Heart left ventricle (tissue), 16 donors: ENCODE results near the gene SLCO1C1. TPM values are rescaled to one million over a fixed set of nuclear protein-coding genes. Genes with fewer than 3 reads are reported as not detected.
A peak's percentile ranks its signal among the peaks of the same experiment; 100 is the strongest.
"Not testable (repeated sequence)": the region's sequence is repeated elsewhere in the genome, so short reads cannot be mapped to it uniquely, and the experiment has no call there.

Source experiments
- ATAC-seq, 4 donors: fragments of 200-7000 bp; cut with Tn5 transposase; one replicate each; pipeline ENCODE4 v1.9.1; 2020 to 2022; ENCODE audit warnings: moderate library complexity in 4 of 4, mild to moderate bottlenecking in 3 of 4, moderate number of reproducible peaks in 1 of 4
- DNase-seq, 5 donors: peaks; one replicate each; pipeline ENCODE4 v3.0.0-alpha.2; 2020
- H3K27ac ChIP-seq, 12 donors: fragments of 200-600 bp; sonication (generic) in 4 of 12; one replicate each; pipeline versions ENCODE4 v1.5.0 to v1.8.0; 2016 to 2022; ENCODE audit warnings: mild to moderate bottlenecking in 2 of 12
- H3K27me3 ChIP-seq, 9 donors: fragments of 200-600 bp; sonication (generic) in 2 of 9; one replicate each; pipeline versions ENCODE4 v1.5.1 to v1.8.0; 2016 to 2022; ENCODE audit warnings: mild to moderate bottlenecking in 3 of 9
- H3K36me3 ChIP-seq, 9 donors: fragments of 200-600 bp; sonication (generic) in 2 of 9; one replicate each; pipeline versions ENCODE4 v1.5.0 to v1.8.0; 2018 to 2022; ENCODE audit warnings: mild to moderate bottlenecking in 2 of 9
- H3K4me1 ChIP-seq, 12 donors: fragments of 200-600 bp; sonication (generic) in 4 of 12; one replicate each; pipeline versions ENCODE4 v1.5.0 to v1.8.0; 2016 to 2022; ENCODE audit warnings: mild to moderate bottlenecking in 3 of 12
- H3K4me3 ChIP-seq, 12 donors: fragments of 200-600 bp; sonication (generic) in 4 of 12; one replicate each; pipeline versions ENCODE4 v1.5.0 to v1.8.0; 2017 to 2022; ENCODE audit warnings: mild to moderate bottlenecking in 9 of 12, moderate library complexity in 4 of 12
- H3K9me3 ChIP-seq, 12 donors: fragments of 200-600 bp; sonication (generic) in 4 of 12; one replicate each; pipeline versions ENCODE4 v1.5.0 to v1.8.0; 2016 to 2022; ENCODE audit warnings: mild to moderate bottlenecking in 1 of 12
- POLR2A ChIP-seq, 2 donors: fragments of 450-650 bp; IDR thresholded peaks; one replicate each; pipeline ENCODE4 v1.6.1; 2017; ENCODE audit warnings: antibody characterized with exemption in 2 of 2, mild to moderate bottlenecking in 2 of 2, moderate library complexity in 2 of 2
- WGBS, 4 donors: extraction: QIAGEN DNeasy Blood & Tissue Kit in 2 of 4; methylation state at CpG; one replicate each; pipeline versions ENCODE4 v1.1.5 to v1.1.7; 2013 to 2018; 5-methylcytosine and 5-hydroxymethylcytosine counted together
- intact Hi-C, 10 donors: fragments of 100-400 bp; cut with DNase I; formaldehyde crosslinking; loops; one replicate each; pipeline versions ENCODE4 v1.11.1 to v1.14.2; 2022
- polyA plus RNA-seq, 2 donors: library from polyadenylated mRNA; stranded (reverse); fragments of 200-250 nt; gene quantifications; one replicate each; pipeline ENCODE4 v1.2.3, GENCODE V29; 2013
- total RNA-seq, 9 donors: library from RNA; depleted of rRNA in 2 of 9; stranded (reverse); fragments of >200 nt in 2 of 9; fragmentation: NEBNext Ultra II Directional in 3 of 9; extraction: Animal tissue kit (Norgen Biotek cat#: 25700) in 3 of 9; gene quantifications; one replicate each; pipeline versions ENCODE4 v1.1.0 to v1.2.4, GENCODE V29; 2016 to 2023
- TF ChIP-seq, protein P1 (sequence below), 12 donors: fragments of 200-600 bp; sonication (generic) in 4 of 12; IDR thresholded peaks; one replicate each; pipeline versions ENCODE4 v1.5.0 to v1.8.0; 2018 to 2022; ENCODE audit warnings: antibody characterized with exemption in 12 of 12, mild to moderate bottlenecking in 5 of 12
- donor health status: ischemic (EF 13 %, LVEDD 7.1; RV severe dilation, severe dysfunction).
- donor health status: healthy with polysubstance abuse.
- donor health status: DM: no; HTN: yes; CAD: no.
- donor health status: DM: no; HTN: no; CAD: no.
- donor health status: ischemic (EF 25% LVEDD 6.9; RV normal size, moderate dysfunction).
- donor health status: ischemic (EF 25% LVEDD 5.7; RV mildly dilated, moderate dysfunction).
- donor health status: healthy.
- donor health status: DM: yes; HTN: yes; CAD: no.
- donor health status: ischemic (EF 35%, LVEDD 5.7; RV mildly dilated, moderate dysfunction).
- donor health status: nonischemic (EF 11% LVEDD 7.7; RV severe dilation, severe dysfunction).
- donor health status: DM: yes; HTN: yes; CAD: no.
- donor health status: PGD.
- donor health status: ischemic (EF 29% LVEDD 5.4; RV normal size, mild dysfunction).
- donor health status: nonischemic (EF 23%, LVEDD 6.1; RV moderate dilation, normal function).

Gene SLCO1C1
- total and polyA plus RNA-seq, 11 donors = 0.57 to 7.2 (median 1.2) TPM

DNA sequence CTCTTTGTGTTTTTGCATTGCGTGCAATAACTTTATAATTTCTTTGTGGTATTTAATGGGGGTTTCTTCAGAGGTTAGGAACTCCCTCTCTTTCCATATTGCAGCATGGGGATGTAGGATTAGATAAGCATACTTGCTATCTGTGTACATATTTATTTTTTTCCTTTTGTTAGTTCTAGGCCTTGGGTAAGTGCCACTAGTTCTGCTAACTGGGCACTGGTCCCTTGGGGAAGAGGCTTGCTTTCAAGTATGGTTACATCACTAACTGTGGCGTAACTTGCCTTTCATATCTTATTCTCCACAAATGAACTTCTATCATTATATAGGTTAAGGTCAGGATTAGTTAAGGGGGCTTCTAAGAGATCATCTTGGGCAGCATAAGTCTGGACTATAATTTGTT lies 83.8 kb downstream of the SLCO1C1 start:
- TF ChIP-seq POLR2A (IDR thresholded peaks at IDR 0.05) = no peak
- TF ChIP-seq, protein P1, sequence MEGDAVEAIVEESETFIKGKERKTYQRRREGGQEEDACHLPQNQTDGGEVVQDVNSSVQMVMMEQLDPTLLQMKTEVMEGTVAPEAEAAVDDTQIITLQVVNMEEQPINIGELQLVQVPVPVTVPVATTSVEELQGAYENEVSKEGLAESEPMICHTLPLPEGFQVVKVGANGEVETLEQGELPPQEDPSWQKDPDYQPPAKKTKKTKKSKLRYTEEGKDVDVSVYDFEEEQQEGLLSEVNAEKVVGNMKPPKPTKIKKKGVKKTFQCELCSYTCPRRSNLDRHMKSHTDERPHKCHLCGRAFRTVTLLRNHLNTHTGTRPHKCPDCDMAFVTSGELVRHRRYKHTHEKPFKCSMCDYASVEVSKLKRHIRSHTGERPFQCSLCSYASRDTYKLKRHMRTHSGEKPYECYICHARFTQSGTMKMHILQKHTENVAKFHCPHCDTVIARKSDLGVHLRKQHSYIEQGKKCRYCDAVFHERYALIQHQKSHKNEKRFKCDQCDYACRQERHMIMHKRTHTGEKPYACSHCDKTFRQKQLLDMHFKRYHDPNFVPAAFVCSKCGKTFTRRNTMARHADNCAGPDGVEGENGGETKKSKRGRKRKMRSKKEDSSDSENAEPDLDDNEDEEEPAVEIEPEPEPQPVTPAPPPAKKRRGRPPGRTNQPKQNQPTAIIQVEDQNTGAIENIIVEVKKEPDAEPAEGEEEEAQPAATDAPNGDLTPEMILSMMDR (IDR thresholded peaks at IDR 0.05) = no peak
- ATAC-seq (no peak), DNase-seq (no peak)
- intact Hi-C loops = no loop called here
- Histone ChIP-seq H3K4me3 (no peak overlapping the region), H3K36me3 (no peaks in the 10 kb centered on the region), H3K9me3 (peaks cover 0 to 14% (median 5%) of the 10 kb centered on the region in 12 donors), H3K27ac (no peak overlapping the region), H3K27me3 (no peaks in the 10 kb centered on the region), H3K4me1 (no peaks in the 10 kb centered on the region)
- WGBS, 4 donors = 81 to 84% (median 83%) methylated on average over 2 of the region's 2 CpGs

- H3K27ac ChIP-seq, H3K36me3 ChIP-seq, ATAC-seq, H3K27me3 ChIP-seq, DNase-seq, H3K4me1 ChIP-seq, intact Hi-C loops, H3K4me3 ChIP-seq: not testable (repeated sequence)
- 59 to 78% (median 62%) methylated on average over 3 of the region's 3 CpGs for WGBS, 4 donors
- peaks cover 0 to 14% (median 5%) of the 10 kb centered on the region in 12 donors for H3K9me3 ChIP-seq
Measured at GRCh38 chr12:20779971-20780370, 84.8 kb downstream of the SLCO1C1 start.

DNA sequence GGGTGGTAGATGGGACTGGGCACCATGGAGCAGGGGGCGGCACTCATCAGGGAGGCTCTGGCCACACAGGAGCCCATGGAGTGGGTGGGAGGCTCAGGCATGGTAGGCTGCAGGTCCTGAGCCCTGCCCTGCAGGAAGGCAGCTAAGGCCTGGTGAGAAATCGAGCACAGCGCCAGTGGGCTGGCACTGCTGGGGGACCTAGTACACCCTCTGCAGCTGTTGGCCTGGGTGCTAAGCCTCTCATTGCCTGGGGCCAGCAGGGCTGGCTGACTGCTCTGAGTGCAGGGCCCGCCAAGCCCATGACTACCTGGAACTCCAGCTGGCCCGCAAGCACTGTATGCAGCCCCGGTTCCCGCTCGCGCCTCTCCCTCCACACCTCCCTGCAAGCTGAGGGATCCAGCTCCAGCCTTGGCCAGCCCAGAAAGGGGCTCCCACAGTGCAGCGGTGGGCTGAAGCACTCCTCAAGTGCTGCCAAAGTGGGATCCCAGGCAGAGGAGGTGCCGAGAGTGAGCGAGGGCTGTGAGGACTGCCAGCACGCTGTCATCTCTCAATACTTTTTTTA lies 88.7 kb downstream of the SLCO1C1 start:
- H3K9me3 ChIP-seq, intact Hi-C loops, H3K4me3 ChIP-seq, H3K27me3 ChIP-seq, H3K4me1 ChIP-seq, ATAC-seq, H3K36me3 ChIP-seq, H3K27ac ChIP-seq: not testable (repeated sequence)
- peak in 1 of 5 donors; percentile 47 for DNase-seq
- 94 to 95% (median 94%) methylated on average over 10 to 13 of the region's 13 CpGs for WGBS, 4 donors

- H3K4me3 ChIP-seq = no peak overlapping the region
- H3K27me3 ChIP-seq = no peaks in the 10 kb centered on the region
- no peaks in the 10 kb centered on the region for H3K9me3 ChIP-seq
- no peaks in the 10 kb centered on the region for H3K36me3 ChIP-seq
- WGBS, 4 donors = 90 to 93% (median 91%) methylated on average over 1 of the region's 1 CpG
- DNase-seq (no peak), ATAC-seq (no peak)
- H3K4me1 ChIP-seq = no peaks in the 10 kb centered on the region
- no peak overlapping the region for H3K27ac ChIP-seq
- no peak for TF ChIP-seq POLR2A (IDR thresholded peaks at IDR 0.05)
- TF ChIP-seq, protein P1 (IDR thresholded peaks at IDR 0.05) = no peak
- intact Hi-C loops = loop anchor here in 3 of 10 donors (10.0 kb wide), 2 partner anchors 148 to 1048 kb away; no protein-coding TSS in a partner anchor
Measured at GRCh38 chr12:20792971-20793370, 97.8 kb downstream of the SLCO1C1 start.

DNA sequence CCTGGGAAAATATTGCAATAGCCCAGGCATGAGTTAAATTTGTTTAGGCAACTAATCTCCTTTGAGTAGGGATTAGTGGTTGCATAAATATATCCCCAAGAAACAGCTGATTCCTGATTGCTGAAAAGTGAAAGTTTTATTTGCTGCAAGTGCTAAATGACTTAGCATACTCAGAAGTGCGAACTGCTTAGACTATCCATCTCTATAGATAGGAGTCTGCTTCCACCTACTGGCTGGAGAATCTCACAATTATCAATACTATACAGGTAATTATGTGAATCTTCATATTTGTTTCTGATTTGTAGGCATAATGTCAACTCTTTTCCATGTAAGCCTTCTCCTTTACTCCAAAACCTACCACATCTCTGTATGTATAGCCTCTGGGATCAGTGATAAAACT lies 103.4 kb downstream of the SLCO1C1 start:
- WGBS, 4 donors = 14 to 20% (median 17%) methylated on average over 1 of the region's 1 CpG
- no peaks in the 10 kb centered on the region for H3K27me3 ChIP-seq
- peaks cover 0 to 4% (median 0%) of the 10 kb centered on the region in 12 donors for H3K4me1 ChIP-seq
- H3K4me3 ChIP-seq = no peak overlapping the region
- TF ChIP-seq POLR2A (IDR thresholded peaks at IDR 0.05) = no peak
- TF ChIP-seq, protein P1 (IDR thresholded peaks at IDR 0.05) = peak in 10 of 12 donors; percentile 31 to 60 (median 50)
- peak in 3 of 4 donors; percentile 39 to 79 (median 74) for ATAC-seq
- H3K36me3 ChIP-seq = no peaks in the 10 kb centered on the region
- no peaks in the 10 kb centered on the region for H3K9me3 ChIP-seq
- intact Hi-C loops = loop anchor here in 5 of 10 donors (5.0 to 10.0 kb wide), 4 partner anchors 151 to 1061 kb away; no protein-coding TSS in a partner anchor
- H3K27ac ChIP-seq = no peak overlapping the region
- no peak for DNase-seq
